NCI-H2029 (cell line): ENCODE measurements around the gene CTNNA3.
"Not testable (repeated sequence)": the region's sequence is repeated elsewhere in the genome, so short reads cannot be mapped to it uniquely, and the experiment has no call there.

Experiments used
- DNase-seq: peaks from one replicate; lab custom pipeline; 2025; lab: John Stamatoyannopoulos, UW

CTNNA3 gene

DNA sequence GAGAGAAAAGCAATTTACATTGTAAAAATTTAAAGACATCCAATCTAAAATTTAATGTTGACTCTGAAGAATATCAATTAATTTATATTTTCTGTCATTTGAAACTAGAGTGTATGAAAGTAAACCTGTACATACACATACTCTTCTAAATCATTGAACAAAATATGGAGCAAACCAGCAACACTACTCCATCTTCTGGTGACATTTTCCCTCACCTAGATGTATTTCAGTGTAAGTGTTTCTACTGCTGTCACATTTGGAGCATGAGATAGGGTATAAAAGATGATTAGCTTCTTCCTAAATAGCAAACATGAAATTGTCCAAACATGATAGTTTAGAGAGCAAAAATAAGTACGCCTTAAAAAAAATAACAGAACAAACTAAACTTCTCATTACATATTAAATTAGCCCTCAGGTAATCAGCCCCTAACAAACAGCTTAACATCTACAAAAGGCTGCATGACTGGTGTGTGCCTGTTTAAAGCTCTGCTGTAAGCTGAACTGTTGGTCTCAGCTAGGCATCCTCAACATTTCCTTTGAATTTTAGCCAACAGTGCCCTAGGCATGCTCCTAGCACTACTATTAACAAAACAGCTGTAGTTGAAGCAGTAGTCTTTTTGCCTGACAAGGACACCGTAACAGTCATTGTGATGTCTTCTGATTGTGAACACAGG, 189.8 kb downstream of the CTNNA3 start:
- DNase-seq: no peak

DNA sequence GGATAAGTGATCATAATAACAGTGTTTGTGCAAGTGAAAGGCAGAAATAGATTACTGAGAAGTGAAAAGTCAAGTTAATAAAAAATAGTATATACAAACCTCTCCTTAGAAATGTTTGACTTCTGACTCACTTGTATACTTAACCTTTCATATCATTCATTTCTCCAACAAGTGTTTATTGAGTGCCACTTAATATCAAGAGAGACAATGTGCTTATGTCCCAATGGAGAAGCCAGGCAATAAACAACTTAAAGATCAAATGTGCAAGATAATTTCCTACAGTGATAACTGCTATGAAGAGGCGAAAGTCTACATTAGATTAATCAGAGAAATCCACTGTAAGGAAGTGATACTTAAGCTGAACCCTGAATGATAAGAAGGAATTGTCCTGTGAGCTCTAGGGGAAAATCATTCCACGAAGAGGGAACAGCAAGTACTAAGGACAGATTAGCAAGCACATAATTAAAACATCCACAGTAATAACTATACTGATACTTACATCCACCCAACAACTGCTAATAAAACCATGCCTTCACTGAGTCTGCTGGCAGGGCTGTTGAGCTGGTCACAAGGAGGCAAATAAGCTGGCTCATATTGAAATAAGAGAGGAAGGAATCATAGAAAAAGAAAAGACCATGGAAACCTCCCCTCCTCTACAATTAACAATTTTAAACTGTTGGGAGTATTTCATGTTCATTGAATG, 203.5 kb downstream of the CTNNA3 start:
- DNase-seq: no peak

GRCh38 chr10:67487906-67488619, 207.9 kb downstream of the CTNNA3 start:
- DNase-seq: no peak

GRCh38 chr10:67487199-67487598, 208.8 kb downstream of the CTNNA3 start:
- DNase-seq: no peak

- DNase-seq: no peak
Observed at GRCh38 chr10:67477868-67478267, 218.1 kb downstream of the CTNNA3 start.

GRCh38 chr10:67476201-67476600, 219.8 kb downstream of the CTNNA3 start:
- DNase-seq: no peak

- DNase-seq: no peak
Observed at GRCh38 chr10:67473850-67474633, 222.0 kb downstream of the CTNNA3 start.

GRCh38 chr10:67471022-67471421, 225.0 kb downstream of the CTNNA3 start:
- no peak for DNase-seq

- DNase-seq: no peak
Observed at GRCh38 chr10:67464278-67464677, 231.7 kb downstream of the CTNNA3 start.

DNA sequence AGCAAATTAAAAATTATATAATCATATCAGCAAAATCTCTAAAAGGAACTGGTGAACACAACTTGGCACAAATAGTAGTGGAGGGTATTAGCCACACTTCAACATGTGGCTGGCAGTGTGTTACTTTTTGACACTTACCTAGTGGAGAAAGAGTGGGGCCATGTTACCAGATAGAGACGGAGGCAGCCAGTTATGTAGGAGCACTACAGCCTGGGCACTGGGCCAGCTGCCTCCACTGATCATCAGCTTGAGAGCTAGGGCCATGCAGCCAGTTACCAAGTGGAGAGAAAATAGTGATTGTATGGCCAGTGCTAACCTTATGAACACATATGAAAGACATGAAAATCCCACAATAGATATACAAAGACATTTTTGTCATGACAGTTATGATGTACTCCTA, 243.1 kb downstream of the CTNNA3 start:
- no peak for DNase-seq

DNA sequence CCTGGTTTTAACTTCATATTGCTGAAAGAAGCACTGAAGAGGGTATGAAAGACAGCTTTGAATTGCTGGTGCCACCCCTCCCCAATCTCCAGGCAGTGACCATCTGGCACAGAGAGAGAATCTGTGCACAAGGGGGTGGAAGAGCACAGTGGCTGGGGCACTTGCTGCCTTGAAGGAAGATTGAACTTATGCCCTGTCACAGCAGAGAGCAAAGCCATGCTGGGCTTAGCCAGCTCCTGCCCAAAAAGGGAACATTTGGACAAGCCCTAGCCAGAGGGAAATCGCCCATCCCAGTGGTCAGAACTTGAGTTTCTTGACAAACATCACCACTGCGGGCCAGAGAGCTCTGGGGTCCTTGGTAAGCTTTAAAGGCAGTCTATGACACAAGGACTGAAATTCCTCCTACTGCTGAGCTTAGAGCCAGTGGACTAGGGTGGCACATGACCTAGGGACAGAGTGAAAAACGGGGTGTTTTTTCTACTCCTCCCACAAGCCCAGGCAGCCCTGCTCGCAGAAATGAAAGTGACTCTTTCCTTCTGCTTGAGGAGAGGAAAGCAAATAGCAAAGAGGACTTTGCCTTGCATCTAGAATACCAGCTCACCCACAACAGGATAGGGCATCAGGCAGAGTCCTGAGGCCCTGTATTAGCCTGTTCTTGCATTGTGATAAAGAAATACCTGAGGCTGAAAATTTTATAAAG, 257.2 kb downstream of the CTNNA3 start:
- no peak for DNase-seq

DNA sequence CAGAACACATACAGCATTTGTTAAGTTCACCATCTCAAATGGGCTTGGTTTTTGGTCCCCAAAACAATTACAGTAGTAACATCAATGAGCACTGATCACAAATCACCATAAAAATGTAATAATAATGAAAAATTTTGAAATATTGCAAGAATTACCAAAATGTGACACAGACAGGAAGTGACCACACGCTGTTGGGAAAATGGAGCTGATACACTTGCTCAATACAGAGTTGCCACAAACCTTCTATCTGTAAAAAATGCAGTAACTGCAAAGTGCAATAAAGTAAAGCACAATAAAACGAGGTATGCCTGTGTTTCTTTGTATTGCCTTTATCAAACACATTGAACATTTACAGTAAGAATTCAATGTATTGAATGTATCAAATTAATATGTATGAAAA, 262.7 kb downstream of the CTNNA3 start:
- no peak for DNase-seq

DNA sequence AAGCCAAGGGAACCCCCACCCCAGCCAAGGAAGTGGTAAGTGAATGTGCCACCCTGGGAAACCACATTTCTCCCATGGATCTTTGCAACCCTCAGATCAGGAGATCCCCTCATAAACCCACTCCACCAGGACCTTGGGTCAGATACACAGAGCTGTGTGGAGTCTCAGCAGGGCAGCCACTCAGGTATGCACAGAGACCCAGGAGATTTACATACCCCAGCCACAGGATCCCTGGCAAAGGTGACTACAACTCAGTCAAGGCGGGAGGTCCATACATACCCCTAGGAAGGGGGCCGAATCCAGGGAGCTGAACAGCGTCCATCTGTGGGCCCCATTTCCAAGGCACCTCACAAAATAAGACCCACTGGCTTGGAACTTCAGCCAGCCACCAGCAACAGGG, 293.4 kb downstream of the CTNNA3 start:
- DNase-seq: no peak

DNA sequence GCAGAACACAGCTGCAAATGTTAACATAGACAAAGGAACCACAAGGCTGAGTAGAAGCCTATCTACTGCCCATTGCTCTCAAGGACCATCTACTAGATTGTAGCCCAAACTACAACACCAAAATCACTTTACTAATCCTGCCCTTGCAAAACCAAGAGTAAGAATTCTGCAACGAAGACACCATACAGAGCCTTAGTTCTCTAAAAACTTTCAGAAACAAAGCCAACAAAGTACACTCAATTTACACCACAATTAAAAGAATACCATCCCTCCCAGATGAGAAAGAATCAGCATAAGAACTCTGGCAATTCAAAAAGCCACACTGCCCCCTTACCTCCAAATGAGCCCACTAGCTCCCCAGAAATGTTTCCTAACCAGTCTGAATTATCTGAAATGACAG, 294.3 kb downstream of the CTNNA3 start:
- DNase-seq: no peak

GRCh38 chr10:67386841-67387533, 309.0 kb downstream of the CTNNA3 start:
- not testable (repeated sequence) for DNase-seq

DNA sequence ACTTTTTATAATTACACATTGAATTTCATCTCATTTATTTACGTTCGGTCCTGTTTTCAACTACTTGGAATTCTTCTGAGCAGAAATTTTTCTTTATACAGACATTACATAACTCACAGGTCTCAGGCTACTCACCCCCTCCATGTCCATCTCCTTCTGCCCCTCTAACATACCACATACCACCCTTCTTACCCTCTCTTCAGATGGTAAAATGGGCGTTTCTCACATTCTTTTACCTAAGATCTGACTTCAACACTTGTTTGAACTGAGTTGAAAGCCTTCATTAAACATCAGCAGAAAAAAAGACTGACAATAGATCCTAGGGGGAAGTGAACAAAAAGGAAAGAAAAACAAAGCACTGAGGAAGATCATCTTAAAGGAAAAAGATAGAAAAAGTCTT, 309.7 kb downstream of the CTNNA3 start:
- DNase-seq: no peak

DNA sequence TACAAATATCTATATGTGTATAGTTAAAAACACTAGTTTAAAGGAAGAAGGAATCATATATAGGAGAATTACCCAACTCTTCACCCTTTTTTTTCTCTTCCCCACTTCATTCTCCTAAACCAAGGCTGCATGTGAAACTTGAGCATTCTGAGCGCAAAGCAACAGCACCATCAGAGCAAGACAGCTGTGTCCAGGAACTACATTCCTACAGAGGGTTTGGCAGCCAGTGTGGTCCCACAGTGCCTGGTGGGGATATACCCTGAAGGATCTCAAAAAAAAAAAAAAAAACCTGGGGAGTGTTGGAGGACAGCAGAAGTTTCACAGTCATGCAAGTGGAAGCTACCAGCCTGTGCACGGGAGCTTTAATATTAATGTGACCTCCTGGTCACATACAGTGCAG, 310.4 kb downstream of the CTNNA3 start:
- DNase-seq: no peak

DNA sequence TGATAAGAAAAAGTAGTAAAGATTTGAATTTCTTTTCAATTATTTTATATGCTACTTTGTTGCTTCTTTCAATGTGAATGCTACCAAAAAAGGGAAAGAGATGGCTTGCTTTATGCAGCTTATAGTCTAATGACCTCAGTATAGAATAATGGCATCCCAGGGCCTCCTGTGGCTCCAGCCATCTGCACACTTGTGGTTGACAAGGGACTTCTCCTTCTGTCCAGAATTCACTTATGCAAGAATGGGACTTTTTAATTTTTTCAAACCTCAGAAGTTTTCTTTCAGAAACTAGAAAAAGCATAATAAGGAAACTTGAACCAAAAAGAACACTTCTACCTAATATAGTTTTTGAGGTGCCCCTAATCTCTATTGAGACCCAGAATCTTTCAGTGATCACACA, 310.9 kb downstream of the CTNNA3 start:
- DNase-seq: no peak

GRCh38 chr10:67331121-67331910, 364.7 kb downstream of the CTNNA3 start:
- no peak for DNase-seq
